ENCODE results near the gene INO80.

INO80 gene

DNA sequence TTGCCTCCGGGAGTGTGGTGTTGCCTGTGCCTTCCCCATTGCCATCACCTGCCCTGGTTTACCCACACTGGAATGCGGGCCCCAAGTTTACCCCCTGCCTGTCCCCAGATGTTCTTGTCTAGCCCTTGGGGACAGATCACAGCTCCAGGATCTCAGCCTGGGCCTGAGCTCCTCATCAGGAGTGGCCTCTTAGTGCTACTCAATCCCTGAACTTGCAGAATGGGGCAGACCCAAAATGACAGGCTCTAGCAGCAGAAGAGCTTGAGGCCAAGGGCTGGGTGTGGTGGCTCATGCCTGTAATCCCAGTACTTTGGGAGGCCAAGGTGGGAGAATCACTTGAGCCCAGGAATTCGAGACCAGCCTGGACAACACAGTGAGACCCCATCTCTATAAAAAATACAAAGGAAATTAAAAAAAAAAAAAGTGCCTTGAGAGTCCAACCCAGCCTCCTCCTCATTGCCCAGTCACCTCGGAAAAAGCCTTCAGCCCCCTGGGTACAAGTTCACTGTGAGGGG is 159.0 kb downstream of the INO80 start:
- H2AFZ ChIP-seq (ENCODE audit: low read length), result no peak overlapping the region
- H3K4me2 ChIP-seq (ENCODE audit: low read depth, low read length, poor library complexity, severe bottlenecking), result no peak overlapping the region
- H4K20me1 ChIP-seq (ENCODE audit: insufficient read depth, low read length, poor library complexity, severe bottlenecking), result no peaks in the 10 kb centered on the region

GRCh38 chr15:40956541-40956982 is 159.5 kb downstream of the INO80 start:
- no peaks in the 10 kb centered on the region for H3K4me1 ChIP-seq (ENCODE audit: insufficient read depth, low read length, poor library complexity, severe bottlenecking)
- no peak overlapping the region for H3K9ac ChIP-seq (ENCODE audit: low read depth, low read length, poor library complexity, severe bottlenecking)
- no peaks in the 10 kb centered on the region for H3K9me3 ChIP-seq (ENCODE audit: insufficient read depth, low read depth, low read length)
- H3K4me2 ChIP-seq (ENCODE audit: low read depth, low read length, poor library complexity, severe bottlenecking), result no peak overlapping the region
- H3K36me3 ChIP-seq (ENCODE audit: insufficient read depth, low read length), result no peaks in the 10 kb centered on the region
- no peaks in the 10 kb centered on the region for H4K20me1 ChIP-seq (ENCODE audit: insufficient read depth, low read length, poor library complexity, severe bottlenecking)
- H3F3A ChIP-seq (ENCODE audit: low read depth), result no peaks in the 10 kb centered on the region
- no peaks in the 10 kb centered on the region for H3K79me2 ChIP-seq (ENCODE audit: insufficient read depth, low read length)
- no peaks in the 10 kb centered on the region for H3K9me2 ChIP-seq (replicated peaks; ENCODE audit: low read depth, low read length)
- TF ChIP-seq, protein P1, sequence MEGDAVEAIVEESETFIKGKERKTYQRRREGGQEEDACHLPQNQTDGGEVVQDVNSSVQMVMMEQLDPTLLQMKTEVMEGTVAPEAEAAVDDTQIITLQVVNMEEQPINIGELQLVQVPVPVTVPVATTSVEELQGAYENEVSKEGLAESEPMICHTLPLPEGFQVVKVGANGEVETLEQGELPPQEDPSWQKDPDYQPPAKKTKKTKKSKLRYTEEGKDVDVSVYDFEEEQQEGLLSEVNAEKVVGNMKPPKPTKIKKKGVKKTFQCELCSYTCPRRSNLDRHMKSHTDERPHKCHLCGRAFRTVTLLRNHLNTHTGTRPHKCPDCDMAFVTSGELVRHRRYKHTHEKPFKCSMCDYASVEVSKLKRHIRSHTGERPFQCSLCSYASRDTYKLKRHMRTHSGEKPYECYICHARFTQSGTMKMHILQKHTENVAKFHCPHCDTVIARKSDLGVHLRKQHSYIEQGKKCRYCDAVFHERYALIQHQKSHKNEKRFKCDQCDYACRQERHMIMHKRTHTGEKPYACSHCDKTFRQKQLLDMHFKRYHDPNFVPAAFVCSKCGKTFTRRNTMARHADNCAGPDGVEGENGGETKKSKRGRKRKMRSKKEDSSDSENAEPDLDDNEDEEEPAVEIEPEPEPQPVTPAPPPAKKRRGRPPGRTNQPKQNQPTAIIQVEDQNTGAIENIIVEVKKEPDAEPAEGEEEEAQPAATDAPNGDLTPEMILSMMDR (conservative IDR thresholded peaks at IDR 0.05; ENCODE audit: low read length), result no peak
- no peak for TF ChIP-seq EZH2phosphoT487 (IDR thresholded peaks at IDR 0.05; ENCODE audit: borderline replicate concordance)
- no peaks in the 10 kb centered on the region for H3K27me3 ChIP-seq (ENCODE audit: insufficient read depth, low read length, poor library complexity, severe bottlenecking)
- H3K4me3 ChIP-seq (ENCODE audit: low read length, poor library complexity, severe bottlenecking), result no peak overlapping the region
- no peak overlapping the region for H2AFZ ChIP-seq (ENCODE audit: low read length)

More for the DNA sequence above, 159.0 kb downstream of the INO80 start:
- Histone ChIP-seq H3K9me2 (replicated peaks; ENCODE audit: low read depth, low read length) (no peaks in the 10 kb centered on the region), H3K9me3 (ENCODE audit: insufficient read depth, low read depth, low read length) (no peaks in the 10 kb centered on the region), H3F3A (ENCODE audit: low read depth) (no peaks in the 10 kb centered on the region), H3K79me2 (ENCODE audit: insufficient read depth, low read length) (no peaks in the 10 kb centered on the region), H3K27me3 (ENCODE audit: insufficient read depth, low read length, poor library complexity, severe bottlenecking) (no peaks in the 10 kb centered on the region), H3K4me1 (ENCODE audit: insufficient read depth, low read length, poor library complexity, severe bottlenecking) (no peaks in the 10 kb centered on the region), H3K4me3 (ENCODE audit: low read length, poor library complexity, severe bottlenecking) (no peak overlapping the region), H3K9ac (ENCODE audit: low read depth, low read length, poor library complexity, severe bottlenecking) (no peak overlapping the region), H3K36me3 (ENCODE audit: insufficient read depth, low read length) (no peaks in the 10 kb centered on the region)
- no peak for TF ChIP-seq EZH2phosphoT487 (IDR thresholded peaks at IDR 0.05; ENCODE audit: borderline replicate concordance)
- TF ChIP-seq, protein P1 (conservative IDR thresholded peaks at IDR 0.05; ENCODE audit: low read length), result no peak

- H3K36me3 ChIP-seq (ENCODE audit: insufficient read depth, low read length), result no peaks in the 10 kb centered on the region
- H2AFZ ChIP-seq (ENCODE audit: low read length), result no peak overlapping the region
- H3K4me3 ChIP-seq (ENCODE audit: low read length, poor library complexity, severe bottlenecking), result no peak overlapping the region
- no peak for TF ChIP-seq EZH2phosphoT487 (IDR thresholded peaks at IDR 0.05; ENCODE audit: borderline replicate concordance)
- TF ChIP-seq, protein P1 (conservative IDR thresholded peaks at IDR 0.05; ENCODE audit: low read length), result no peak
- no peaks in the 10 kb centered on the region for H3K27me3 ChIP-seq (ENCODE audit: insufficient read depth, low read length, poor library complexity, severe bottlenecking)
- H3K4me2 ChIP-seq (ENCODE audit: low read depth, low read length, poor library complexity, severe bottlenecking), result no peak overlapping the region
- H3K9ac ChIP-seq (ENCODE audit: low read depth, low read length, poor library complexity, severe bottlenecking), result no peak overlapping the region
- no peaks in the 10 kb centered on the region for H3K4me1 ChIP-seq (ENCODE audit: insufficient read depth, low read length, poor library complexity, severe bottlenecking)
- H3F3A ChIP-seq (ENCODE audit: low read depth), result no peaks in the 10 kb centered on the region
- H3K9me3 ChIP-seq (ENCODE audit: insufficient read depth, low read depth, low read length), result no peaks in the 10 kb centered on the region
- no peaks in the 10 kb centered on the region for H3K79me2 ChIP-seq (ENCODE audit: insufficient read depth, low read length)
- H4K20me1 ChIP-seq (ENCODE audit: insufficient read depth, low read length, poor library complexity, severe bottlenecking), result no peaks in the 10 kb centered on the region
- H3K9me2 ChIP-seq (replicated peaks; ENCODE audit: low read depth, low read length), result no peaks in the 10 kb centered on the region
Observed at GRCh38 chr15:40955930-40956540, 160.0 kb downstream of the INO80 start.

All from Loucy (cell line).